ENCODE results near the gene FLRT2.

DNA sequence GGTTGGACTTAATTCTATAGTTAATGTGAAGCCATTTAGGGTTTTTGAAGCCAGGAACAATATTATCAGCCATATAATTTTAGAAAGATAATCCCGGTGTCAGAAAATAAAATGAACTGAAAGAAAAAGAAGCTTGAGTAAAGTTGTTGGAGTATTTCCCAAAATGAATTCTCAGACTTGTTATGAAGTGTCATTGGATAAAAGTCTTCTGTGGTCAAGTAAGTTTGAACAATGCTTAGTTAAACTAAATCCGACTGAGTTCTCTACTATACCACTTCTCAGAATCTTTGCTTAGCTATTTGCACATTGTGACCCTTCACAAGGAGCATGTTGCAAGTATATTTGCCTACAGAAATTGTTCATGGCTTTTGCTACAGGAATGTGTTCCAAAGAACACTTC, 17.5 kb upstream of the FLRT2 start:
- TF ChIP-seq, protein P1, sequence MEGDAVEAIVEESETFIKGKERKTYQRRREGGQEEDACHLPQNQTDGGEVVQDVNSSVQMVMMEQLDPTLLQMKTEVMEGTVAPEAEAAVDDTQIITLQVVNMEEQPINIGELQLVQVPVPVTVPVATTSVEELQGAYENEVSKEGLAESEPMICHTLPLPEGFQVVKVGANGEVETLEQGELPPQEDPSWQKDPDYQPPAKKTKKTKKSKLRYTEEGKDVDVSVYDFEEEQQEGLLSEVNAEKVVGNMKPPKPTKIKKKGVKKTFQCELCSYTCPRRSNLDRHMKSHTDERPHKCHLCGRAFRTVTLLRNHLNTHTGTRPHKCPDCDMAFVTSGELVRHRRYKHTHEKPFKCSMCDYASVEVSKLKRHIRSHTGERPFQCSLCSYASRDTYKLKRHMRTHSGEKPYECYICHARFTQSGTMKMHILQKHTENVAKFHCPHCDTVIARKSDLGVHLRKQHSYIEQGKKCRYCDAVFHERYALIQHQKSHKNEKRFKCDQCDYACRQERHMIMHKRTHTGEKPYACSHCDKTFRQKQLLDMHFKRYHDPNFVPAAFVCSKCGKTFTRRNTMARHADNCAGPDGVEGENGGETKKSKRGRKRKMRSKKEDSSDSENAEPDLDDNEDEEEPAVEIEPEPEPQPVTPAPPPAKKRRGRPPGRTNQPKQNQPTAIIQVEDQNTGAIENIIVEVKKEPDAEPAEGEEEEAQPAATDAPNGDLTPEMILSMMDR (conservative IDR thresholded peaks at IDR 0.05; ENCODE audit: low read depth, low read length), result no peak
- no peak for TF ChIP-seq MXI1 (IDR thresholded peaks at IDR 0.05; ENCODE audit: borderline replicate concordance, low read depth, low read length)
- no peak for TF ChIP-seq POLR2A (IDR thresholded peaks at IDR 0.05; ENCODE audit: low read depth, low read length)
- no peak for TF ChIP-seq CHD1 (IDR thresholded peaks at IDR 0.05; ENCODE audit: low read depth, low read length)
- no peak for TF ChIP-seq MAFK (IDR thresholded peaks at IDR 0.05; ENCODE audit: low read depth, low read length)
